ENCODE measurements around the gene CNOT4.

The CNOT4 gene

DNA sequence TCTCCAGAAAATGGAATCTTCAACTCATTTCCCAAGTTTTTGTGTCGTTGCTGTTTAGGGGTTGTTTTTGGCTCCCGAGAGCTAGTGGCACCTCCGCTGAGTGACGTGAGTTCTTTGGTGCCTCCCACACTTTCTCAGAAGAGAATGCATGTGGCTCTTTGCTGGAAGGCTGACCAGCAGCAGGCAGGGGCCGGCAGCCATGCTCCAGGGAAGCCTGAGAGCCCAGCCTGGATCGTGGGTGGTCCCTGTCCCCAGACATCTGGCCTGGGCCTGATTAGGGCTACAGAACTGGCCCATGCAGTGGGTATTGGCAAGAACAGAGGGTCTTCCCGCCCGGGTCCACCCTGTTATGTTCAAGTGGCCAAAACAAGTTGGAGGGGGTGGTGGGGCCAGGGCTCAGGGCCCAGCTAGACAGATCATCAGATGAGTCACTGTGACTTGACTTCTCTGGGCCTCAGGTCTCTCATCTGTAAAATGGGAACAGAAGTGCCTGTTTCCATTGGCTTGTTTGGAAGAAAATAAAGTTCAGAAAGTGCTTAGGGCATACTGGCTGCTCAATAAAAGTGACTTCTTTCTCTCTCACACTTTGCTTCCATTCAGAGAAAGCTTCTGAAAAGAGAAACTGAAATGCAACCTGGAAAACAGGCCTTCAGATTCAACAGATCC, 193.1 kb downstream of the CNOT4 start:
- no peak for DNase-seq (ENCODE audit: low read depth)
- TF ChIP-seq POLR2A (IDR thresholded peaks at IDR 0.05; ENCODE audit: extremely low read depth, insufficient read length) (no peak), MYC (IDR thresholded peaks at IDR 0.05; ENCODE audit: low read depth, low read length) (no peak)
- TF ChIP-seq, protein P1, sequence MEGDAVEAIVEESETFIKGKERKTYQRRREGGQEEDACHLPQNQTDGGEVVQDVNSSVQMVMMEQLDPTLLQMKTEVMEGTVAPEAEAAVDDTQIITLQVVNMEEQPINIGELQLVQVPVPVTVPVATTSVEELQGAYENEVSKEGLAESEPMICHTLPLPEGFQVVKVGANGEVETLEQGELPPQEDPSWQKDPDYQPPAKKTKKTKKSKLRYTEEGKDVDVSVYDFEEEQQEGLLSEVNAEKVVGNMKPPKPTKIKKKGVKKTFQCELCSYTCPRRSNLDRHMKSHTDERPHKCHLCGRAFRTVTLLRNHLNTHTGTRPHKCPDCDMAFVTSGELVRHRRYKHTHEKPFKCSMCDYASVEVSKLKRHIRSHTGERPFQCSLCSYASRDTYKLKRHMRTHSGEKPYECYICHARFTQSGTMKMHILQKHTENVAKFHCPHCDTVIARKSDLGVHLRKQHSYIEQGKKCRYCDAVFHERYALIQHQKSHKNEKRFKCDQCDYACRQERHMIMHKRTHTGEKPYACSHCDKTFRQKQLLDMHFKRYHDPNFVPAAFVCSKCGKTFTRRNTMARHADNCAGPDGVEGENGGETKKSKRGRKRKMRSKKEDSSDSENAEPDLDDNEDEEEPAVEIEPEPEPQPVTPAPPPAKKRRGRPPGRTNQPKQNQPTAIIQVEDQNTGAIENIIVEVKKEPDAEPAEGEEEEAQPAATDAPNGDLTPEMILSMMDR (IDR thresholded peaks at IDR 0.05; ENCODE audit: low read depth, low read length) = no peak
- TF ChIP-seq, protein P2, sequence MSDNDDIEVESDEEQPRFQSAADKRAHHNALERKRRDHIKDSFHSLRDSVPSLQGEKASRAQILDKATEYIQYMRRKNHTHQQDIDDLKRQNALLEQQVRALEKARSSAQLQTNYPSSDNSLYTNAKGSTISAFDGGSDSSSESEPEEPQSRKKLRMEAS (IDR thresholded peaks at IDR 0.05; ENCODE audit: low read depth, low read length) = no peak
- no peak overlapping the region for H3K4me3 ChIP-seq (ENCODE audit: low read depth, low read length)

DNA sequence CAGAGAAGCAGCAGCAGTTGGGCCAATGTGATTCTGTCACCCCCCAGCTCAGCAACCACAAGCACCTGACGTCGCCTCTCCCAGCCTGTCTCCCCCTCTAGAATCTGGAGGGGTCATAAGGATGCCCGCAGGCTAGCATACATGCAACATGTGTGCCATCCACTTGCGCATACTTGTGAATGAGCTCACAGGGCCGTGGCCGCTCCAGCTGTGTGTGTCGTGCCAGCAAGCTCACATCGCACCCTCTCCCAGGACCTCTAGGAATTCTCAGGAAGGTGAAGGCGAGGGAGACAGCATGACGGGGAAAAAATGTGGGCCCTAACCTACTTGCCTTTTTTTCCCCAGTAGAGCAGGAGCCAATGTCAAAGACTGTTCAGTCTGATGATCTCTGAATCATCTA, 195.9 kb downstream of the CNOT4 start:
- no peak for TF ChIP-seq MYC (IDR thresholded peaks at IDR 0.05; ENCODE audit: low read depth, low read length)
- TF ChIP-seq POLR2A (IDR thresholded peaks at IDR 0.05; ENCODE audit: extremely low read depth, insufficient read length) = no peak
- TF ChIP-seq, protein P2 (IDR thresholded peaks at IDR 0.05; ENCODE audit: low read depth, low read length) = no peak
- TF ChIP-seq, protein P1 (IDR thresholded peaks at IDR 0.05; ENCODE audit: low read depth, low read length) = no peak
- no peak overlapping the region for H3K4me3 ChIP-seq (ENCODE audit: low read depth, low read length)
- DNase-seq (ENCODE audit: low read depth) = no peak
